ENCODE results near the gene POLN. TPM values are rescaled to one million over a fixed set of nuclear protein-coding genes. Genes with fewer than 3 reads are reported as not detected.

The POLN gene
- total and polyA plus RNA-seq, 2 experiments from 2014 or later = 1.8 to 4.0 TPM

DNA sequence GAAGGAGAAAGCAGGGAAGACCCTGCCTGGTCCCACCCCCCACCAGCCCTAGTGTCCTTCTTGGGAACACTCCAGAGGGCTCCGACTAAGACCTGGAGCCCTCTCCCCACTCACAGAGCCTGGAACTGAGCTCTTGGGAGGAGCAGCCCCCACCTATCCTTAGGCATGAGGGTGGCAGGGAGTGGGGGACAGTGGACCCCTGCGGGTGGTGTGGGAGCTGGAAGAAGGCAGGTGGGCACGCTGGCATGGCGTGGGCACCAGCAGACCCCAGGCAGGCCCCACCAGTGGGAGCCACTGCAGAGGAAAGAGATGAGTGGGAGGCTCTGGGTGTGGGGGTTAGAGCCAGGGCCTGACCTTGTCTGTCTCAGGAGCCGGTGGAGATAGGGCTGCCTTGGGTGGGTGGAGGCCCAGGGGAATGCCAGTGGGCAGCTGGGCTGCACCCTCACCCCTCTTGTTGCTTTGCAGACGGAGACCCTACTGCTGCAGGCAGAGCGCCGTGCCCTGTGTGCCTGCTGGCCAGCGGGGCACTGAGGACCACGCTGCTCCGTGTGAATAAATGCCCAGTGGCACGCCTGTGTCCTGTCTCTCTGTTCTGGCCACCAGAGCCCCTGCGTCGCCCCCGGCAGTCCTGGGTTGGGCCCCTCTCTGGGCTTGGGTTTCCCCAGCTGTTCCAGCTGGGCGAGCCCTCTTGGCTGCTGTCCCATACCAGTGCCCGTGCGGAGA, 198.4 kb downstream of the POLN start (continued):
- TF ChIP-seq, protein P1, sequence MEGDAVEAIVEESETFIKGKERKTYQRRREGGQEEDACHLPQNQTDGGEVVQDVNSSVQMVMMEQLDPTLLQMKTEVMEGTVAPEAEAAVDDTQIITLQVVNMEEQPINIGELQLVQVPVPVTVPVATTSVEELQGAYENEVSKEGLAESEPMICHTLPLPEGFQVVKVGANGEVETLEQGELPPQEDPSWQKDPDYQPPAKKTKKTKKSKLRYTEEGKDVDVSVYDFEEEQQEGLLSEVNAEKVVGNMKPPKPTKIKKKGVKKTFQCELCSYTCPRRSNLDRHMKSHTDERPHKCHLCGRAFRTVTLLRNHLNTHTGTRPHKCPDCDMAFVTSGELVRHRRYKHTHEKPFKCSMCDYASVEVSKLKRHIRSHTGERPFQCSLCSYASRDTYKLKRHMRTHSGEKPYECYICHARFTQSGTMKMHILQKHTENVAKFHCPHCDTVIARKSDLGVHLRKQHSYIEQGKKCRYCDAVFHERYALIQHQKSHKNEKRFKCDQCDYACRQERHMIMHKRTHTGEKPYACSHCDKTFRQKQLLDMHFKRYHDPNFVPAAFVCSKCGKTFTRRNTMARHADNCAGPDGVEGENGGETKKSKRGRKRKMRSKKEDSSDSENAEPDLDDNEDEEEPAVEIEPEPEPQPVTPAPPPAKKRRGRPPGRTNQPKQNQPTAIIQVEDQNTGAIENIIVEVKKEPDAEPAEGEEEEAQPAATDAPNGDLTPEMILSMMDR (conservative IDR thresholded peaks at IDR 0.05; ENCODE audit: low read depth in 2 of 2) = no peak
- TF ChIP-seq POLR2AphosphoS5 (IDR thresholded peaks at IDR 0.05; ENCODE audit: low read depth) (no peak), NANOG (IDR thresholded peaks at IDR 0.05; ENCODE audit: borderline replicate concordance) (no peak), ZNF331 (CRISPR knock-in tag; IDR thresholded peaks at IDR 0.05; ENCODE audit: low read depth) (no peak), EZH2phosphoT487 (IDR thresholded peaks at IDR 0.05; ENCODE audit: unreplicated experiment) (no peak), CREB1 (CRISPR knock-in tag; IDR thresholded peaks at IDR 0.05; ENCODE audit: low read depth) (no peak), ZNF114 (CRISPR knock-in tag; IDR thresholded peaks at IDR 0.05) (no peak)
- TF ChIP-seq, protein P2, sequence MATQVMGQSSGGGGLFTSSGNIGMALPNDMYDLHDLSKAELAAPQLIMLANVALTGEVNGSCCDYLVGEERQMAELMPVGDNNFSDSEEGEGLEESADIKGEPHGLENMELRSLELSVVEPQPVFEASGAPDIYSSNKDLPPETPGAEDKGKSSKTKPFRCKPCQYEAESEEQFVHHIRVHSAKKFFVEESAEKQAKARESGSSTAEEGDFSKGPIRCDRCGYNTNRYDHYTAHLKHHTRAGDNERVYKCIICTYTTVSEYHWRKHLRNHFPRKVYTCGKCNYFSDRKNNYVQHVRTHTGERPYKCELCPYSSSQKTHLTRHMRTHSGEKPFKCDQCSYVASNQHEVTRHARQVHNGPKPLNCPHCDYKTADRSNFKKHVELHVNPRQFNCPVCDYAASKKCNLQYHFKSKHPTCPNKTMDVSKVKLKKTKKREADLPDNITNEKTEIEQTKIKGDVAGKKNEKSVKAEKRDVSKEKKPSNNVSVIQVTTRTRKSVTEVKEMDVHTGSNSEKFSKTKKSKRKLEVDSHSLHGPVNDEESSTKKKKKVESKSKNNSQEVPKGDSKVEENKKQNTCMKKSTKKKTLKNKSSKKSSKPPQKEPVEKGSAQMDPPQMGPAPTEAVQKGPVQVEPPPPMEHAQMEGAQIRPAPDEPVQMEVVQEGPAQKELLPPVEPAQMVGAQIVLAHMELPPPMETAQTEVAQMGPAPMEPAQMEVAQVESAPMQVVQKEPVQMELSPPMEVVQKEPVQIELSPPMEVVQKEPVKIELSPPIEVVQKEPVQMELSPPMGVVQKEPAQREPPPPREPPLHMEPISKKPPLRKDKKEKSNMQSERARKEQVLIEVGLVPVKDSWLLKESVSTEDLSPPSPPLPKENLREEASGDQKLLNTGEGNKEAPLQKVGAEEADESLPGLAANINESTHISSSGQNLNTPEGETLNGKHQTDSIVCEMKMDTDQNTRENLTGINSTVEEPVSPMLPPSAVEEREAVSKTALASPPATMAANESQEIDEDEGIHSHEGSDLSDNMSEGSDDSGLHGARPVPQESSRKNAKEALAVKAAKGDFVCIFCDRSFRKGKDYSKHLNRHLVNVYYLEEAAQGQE (IDR thresholded peaks at IDR 0.05; ENCODE audit: unreplicated experiment) = no peak
- TF ChIP-seq, protein P3, sequence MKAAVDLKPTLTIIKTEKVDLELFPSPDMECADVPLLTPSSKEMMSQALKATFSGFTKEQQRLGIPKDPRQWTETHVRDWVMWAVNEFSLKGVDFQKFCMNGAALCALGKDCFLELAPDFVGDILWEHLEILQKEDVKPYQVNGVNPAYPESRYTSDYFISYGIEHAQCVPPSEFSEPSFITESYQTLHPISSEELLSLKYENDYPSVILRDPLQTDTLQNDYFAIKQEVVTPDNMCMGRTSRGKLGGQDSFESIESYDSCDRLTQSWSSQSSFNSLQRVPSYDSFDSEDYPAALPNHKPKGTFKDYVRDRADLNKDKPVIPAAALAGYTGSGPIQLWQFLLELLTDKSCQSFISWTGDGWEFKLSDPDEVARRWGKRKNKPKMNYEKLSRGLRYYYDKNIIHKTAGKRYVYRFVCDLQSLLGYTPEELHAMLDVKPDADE (IDR thresholded peaks at IDR 0.05) = no peak

GRCh38 chr4:2042947-2043395, 198.9 kb downstream of the POLN start:
- Histone ChIP-seq H4K20me1 (replicated peaks; ENCODE audit: insufficient read depth) (no peaks in the 10 kb centered on the region; the same call in 1 of the 2 replicates), H3K27ac (ENCODE audit: low read depth) (no peak overlapping the region), H3F3A (replicated peaks; ENCODE audit: low read depth) (no peaks in the 10 kb centered on the region), H3K4me2 (peak overlapping the region; percentile 92), H3K79me2 (replicated peaks; ENCODE audit: insufficient read depth) (no peaks in the 10 kb centered on the region), H3K27me3 (ENCODE audit: insufficient read depth) (peaks cover 85% of the 10 kb centered on the region), H2AFZ (no peak overlapping the region), H3K36me3 (ENCODE audit: insufficient read depth) (no peaks in the 10 kb centered on the region; the same call in 1 of the 2 replicates), H3K9me2 (ENCODE audit: insufficient read depth) (no peaks in the 10 kb centered on the region), H3K4me3 (peak overlapping the region; percentile 75), H3K4me1 (ENCODE audit: insufficient read depth) (no peaks in the 10 kb centered on the region)
- no peak overlapping the region for H3K27ac Mint-ChIP-seq
- H3K36me3 Mint-ChIP-seq (ENCODE audit: low read depth) = peaks cover 3% of the 10 kb centered on the region; the same call in 1 of the 3 replicates
- peaks cover 2% of the 10 kb centered on the region; the same call in 1 of the 3 replicates for H3K4me1 Mint-ChIP-seq
- ATAC-seq (no peak), DNase-seq (ENCODE audit: low spot score) (no peak)
- peaks cover 3% of the 10 kb centered on the region; the same call in 2 of the 3 replicates for H3K9me3 Mint-ChIP-seq
- H3K4me3 Mint-ChIP-seq = peak overlapping the region; percentile 73
- peaks cover 26% of the 10 kb centered on the region for H3K27me3 Mint-ChIP-seq (ENCODE audit: insufficient read depth, low read depth, poor library complexity)
- TF ChIP-seq EZH2 (IDR thresholded peaks at IDR 0.05; ENCODE audit: low read depth, unreplicated experiment) = peak; percentile 13
- TF ChIP-seq, protein P2 (IDR thresholded peaks at IDR 0.05; ENCODE audit: unreplicated experiment) = no peak
